Pancreas (tissue), 8 donors: ENCODE results near the gene SF3A1. TPM values are rescaled to one million over a fixed set of nuclear protein-coding genes. Genes with fewer than 3 reads are reported as not detected.

ENCODE experiments used
- polyA plus RNA-seq, 2 donors: library from polyadenylated mRNA; stranded (reverse); fragments of 200-250 nt; gene quantifications; one replicate each; pipeline ENCODE4 v1.2.3, GENCODE V29; 2013
- total RNA-seq, 6 donors: library from RNA; stranded (reverse); fragmentation: NEBNext Ultra II Directional in 4 of 6; extraction: Animal tissue kit (Norgen Biotek cat#: 25700) in 4 of 6; gene quantifications; one replicate each; pipeline versions ENCODE4 v1.2.1 to v1.2.4, GENCODE V29; 2021 to 2023
- donor health status: healthy with polysubstance abuse.
- donor health status: DM: no; HTN: no; CAD: no; lungs with moderate emphysema.
- donor health status: DM: no; HTN: no; CAD: no.
- donor health status: Bipolar disorder and iron deficiency.
- donor health status: DM: yes; HTN: yes; CAD: no.
- donor health status: DM: no; HTN: no; CAD: no.
- donor health status: DM: no; HTN: no; CAD: no.
- donor health status: DM: yes; HTN: yes; CAD: no.

The SF3A1 gene
- total and polyA plus RNA-seq, 8 donors = 19.2 to 102 (median 85.8) TPM

Other genes starting within 250 kb of the SF3A1 start
- 1 to 10 TPM in 4 of 6 donors, under 1 TPM in 2; 0.32 to 5.8 (median 1.5) TPM for gene LIF, start 110.1 kb downstream of the SF3A1 start, total RNA-seq
- 1 to 10 TPM; 2.7 to 4.5 TPM for gene LIF, start 110.1 kb downstream of the SF3A1 start, polyA plus RNA-seq
- 1 to 10 TPM in 2 of 6 donors, under 1 TPM in 3, not detected in 1; 0.13 to 1.5 (median 0.38) TPM for gene OSM, start 90.0 kb downstream of the SF3A1 start, total RNA-seq
- under 1 TPM; 0.23 to 0.26 TPM for gene OSM, start 90.0 kb downstream of the SF3A1 start, polyA plus RNA-seq
- 1 to 10 TPM; 1.8 to 7.3 (median 3.8) TPM for gene CASTOR1, start 67.4 kb downstream of the SF3A1 start, total RNA-seq
- 1 to 10 TPM; 7.3 to 8.3 TPM for gene CASTOR1, start 67.4 kb downstream of the SF3A1 start, polyA plus RNA-seq
- 10 to 100 TPM in 1 of 6 donors, 1 to 10 TPM in 5; 4.0 to 14.1 (median 7.4) TPM for gene TBC1D10A, start 30.0 kb downstream of the SF3A1 start, total RNA-seq
- gene TBC1D10A, start 30.0 kb downstream of the SF3A1 start, polyA plus RNA-seq = 10 to 100 TPM; 12.4 to 19.4 TPM
- 1 to 10 TPM; 1.1 to 2.6 (median 1.2) TPM for gene CCDC157, start 113 bp upstream of the SF3A1 start, total RNA-seq
- 1 to 10 TPM; 5.3 to 8.2 TPM for gene CCDC157, start 113 bp upstream of the SF3A1 start, polyA plus RNA-seq
- 10 to 100 TPM in 2 of 6 donors, 1 to 10 TPM in 4; 6.0 to 11.6 (median 8.9) TPM for gene RNF215, start 30.5 kb upstream of the SF3A1 start, total RNA-seq
- gene RNF215, start 30.5 kb upstream of the SF3A1 start, polyA plus RNA-seq = 10 to 100 TPM in 1 of 2 donors, 1 to 10 TPM in 1; 9.9 to 13.9 TPM
- gene SEC14L2, start 40.1 kb upstream of the SF3A1 start, total RNA-seq = 1 to 10 TPM; 2.6 to 6.6 (median 3.6) TPM
- gene SEC14L2, start 40.1 kb upstream of the SF3A1 start, polyA plus RNA-seq = 1 to 10 TPM; 3.6 to 5.1 TPM
- 10 to 100 TPM in 1 of 6 donors, 1 to 10 TPM in 5; 3.2 to 11.6 (median 8.0) TPM for gene MTFP1, start 68.9 kb upstream of the SF3A1 start, total RNA-seq
- 10 to 100 TPM; 13.1 to 15.7 TPM for gene MTFP1, start 68.9 kb upstream of the SF3A1 start, polyA plus RNA-seq
- not detected for gene SEC14L3, start 115.1 kb upstream of the SF3A1 start, total RNA-seq
- gene SEC14L3, start 115.1 kb upstream of the SF3A1 start, polyA plus RNA-seq = under 1 TPM in 1 of 2 donors, not detected in 1; 0.05 TPM
- gene SEC14L4, start 148.8 kb upstream of the SF3A1 start, total RNA-seq = 1 to 10 TPM in 1 of 6 donors, under 1 TPM in 2, not detected in 3; 0.12 to 1.4 (median 0.12) TPM
- under 1 TPM; 0.33 to 0.46 TPM for gene SEC14L4, start 148.8 kb upstream of the SF3A1 start, polyA plus RNA-seq
- gene SEC14L6, start 189.8 kb upstream of the SF3A1 start, total RNA-seq = 1 to 10 TPM in 5 of 6 donors, under 1 TPM in 1; 0.51 to 3.9 (median 2.3) TPM
- 1 to 10 TPM; 3.0 to 6.0 TPM for gene SEC14L6, start 189.8 kb upstream of the SF3A1 start, polyA plus RNA-seq
- gene GAL3ST1, start 217.8 kb upstream of the SF3A1 start, total RNA-seq = 1 to 10 TPM; 2.2 to 6.6 (median 3.4) TPM
- 1 to 10 TPM; 8.1 to 8.5 TPM for gene GAL3ST1, start 217.8 kb upstream of the SF3A1 start, polyA plus RNA-seq
- 10 to 100 TPM; 33.8 to 66.9 (median 36.7) TPM for gene PES1, start 235.0 kb upstream of the SF3A1 start, total RNA-seq
- 10 to 100 TPM; 54.1 to 55.8 TPM for gene PES1, start 235.0 kb upstream of the SF3A1 start, polyA plus RNA-seq